Fibroblast of lung (primary cell): ENCODE data around the gene ANKRD28.

ENCODE experiments used
- CTCF ChIP-seq, 2 donors: IDR thresholded peaks in 1 of 2; conservative IDR thresholded peaks in 1 of 2; 1 replicate in 1 of 2; 2 replicates in 1 of 2; pipeline ENCODE4 v1.5.1; 2011 to 2012; ENCODE audit warnings: low read length in 2 of 2, control low read depth in 1 of 2, inconsistent platforms in 1 of 2, low read depth in 1 of 2, mild to moderate bottlenecking in 1 of 2
- EZH2 ChIP-seq: IDR thresholded peaks from 2 replicates; pipeline ENCODE4 v1.5.1; 2012; ENCODE audit warnings: low read length, control low read depth, mild to moderate bottlenecking; ENCODE audit errors: missing control alignments

DNA sequence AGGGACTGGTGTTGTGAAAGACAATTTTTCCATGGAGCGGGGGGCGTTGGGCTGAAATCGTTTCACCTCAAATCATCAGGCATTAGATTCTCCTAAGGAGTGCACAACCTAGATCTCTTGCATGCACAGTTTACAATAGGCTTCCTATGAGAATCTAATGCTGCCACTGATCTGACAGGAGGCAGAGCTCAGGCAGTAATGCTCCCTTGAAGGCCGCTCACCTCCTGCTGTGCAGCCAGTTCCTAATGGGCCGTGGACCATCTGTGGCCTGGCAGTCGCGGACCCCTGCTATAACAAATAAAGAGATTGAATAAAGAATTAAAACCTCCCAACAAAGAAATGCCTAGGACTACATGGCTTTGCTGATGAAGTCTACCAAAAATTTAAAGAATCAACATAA, 25.3 kb upstream of the ANKRD28 start:
- no peak for TF ChIP-seq CTCF (conservative IDR thresholded peaks at IDR 0.05 in 1 of 2, IDR thresholded peaks at IDR 0.05 in 1 of 2; ENCODE audit: low read depth in 1 of 2, low read length in 2 of 2)
- no peak for TF ChIP-seq EZH2
